Gastrocnemius medialis (tissue), 4 donors: ENCODE measurements around the gene NYAP2.

Experiments used
- POLR2A ChIP-seq, 2 donors: fragments of 450-650 bp; IDR thresholded peaks; one replicate each; pipeline ENCODE4 v1.6.1; 2017; ENCODE audit warnings: antibody characterized with exemption in 2 of 2, mild to moderate bottlenecking in 2 of 2, moderate library complexity in 2 of 2
- TF ChIP-seq, protein P1 (sequence below), 5 experiments: fragments of 450-650 bp in 3 of 5; fragments of 200-600 bp in 2 of 5; sonication (generic) in 2 of 5; IDR thresholded peaks in 4 of 5; conservative IDR thresholded peaks in 1 of 5; 1 replicate in 4 of 5; 2 replicates in 1 of 5; pipeline ENCODE4 v1.5.1; 2016 to 2019; ENCODE audit warnings: antibody characterized with exemption in 5 of 5, mild to moderate bottlenecking in 3 of 5, moderate library complexity in 3 of 5

DNA sequence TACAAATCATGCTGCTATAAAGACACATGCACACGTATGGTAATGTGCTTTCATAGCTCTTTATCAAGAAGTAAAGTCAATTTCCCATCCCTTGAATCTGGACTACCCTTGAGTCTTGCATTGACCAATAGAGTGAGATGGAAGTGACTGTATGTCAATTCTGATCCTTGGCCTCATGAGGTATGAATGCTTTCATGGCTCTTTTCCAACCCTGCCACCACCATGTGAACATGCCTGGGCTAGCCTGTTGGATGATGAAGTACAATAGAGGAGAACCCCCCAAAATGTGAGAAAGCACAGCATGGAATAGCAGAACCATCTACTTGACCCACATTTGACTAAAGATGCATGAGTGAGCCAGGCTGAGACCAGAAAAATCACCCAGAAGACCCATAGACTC is 237.0 kb downstream of the NYAP2 start:
- TF ChIP-seq, protein P1, sequence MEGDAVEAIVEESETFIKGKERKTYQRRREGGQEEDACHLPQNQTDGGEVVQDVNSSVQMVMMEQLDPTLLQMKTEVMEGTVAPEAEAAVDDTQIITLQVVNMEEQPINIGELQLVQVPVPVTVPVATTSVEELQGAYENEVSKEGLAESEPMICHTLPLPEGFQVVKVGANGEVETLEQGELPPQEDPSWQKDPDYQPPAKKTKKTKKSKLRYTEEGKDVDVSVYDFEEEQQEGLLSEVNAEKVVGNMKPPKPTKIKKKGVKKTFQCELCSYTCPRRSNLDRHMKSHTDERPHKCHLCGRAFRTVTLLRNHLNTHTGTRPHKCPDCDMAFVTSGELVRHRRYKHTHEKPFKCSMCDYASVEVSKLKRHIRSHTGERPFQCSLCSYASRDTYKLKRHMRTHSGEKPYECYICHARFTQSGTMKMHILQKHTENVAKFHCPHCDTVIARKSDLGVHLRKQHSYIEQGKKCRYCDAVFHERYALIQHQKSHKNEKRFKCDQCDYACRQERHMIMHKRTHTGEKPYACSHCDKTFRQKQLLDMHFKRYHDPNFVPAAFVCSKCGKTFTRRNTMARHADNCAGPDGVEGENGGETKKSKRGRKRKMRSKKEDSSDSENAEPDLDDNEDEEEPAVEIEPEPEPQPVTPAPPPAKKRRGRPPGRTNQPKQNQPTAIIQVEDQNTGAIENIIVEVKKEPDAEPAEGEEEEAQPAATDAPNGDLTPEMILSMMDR (IDR thresholded peaks at IDR 0.05 in 4 of 5, conservative IDR thresholded peaks at IDR 0.05 in 1 of 5): no peak
- TF ChIP-seq POLR2A (IDR thresholded peaks at IDR 0.05): no peak
